HG02943 (cell line): ENCODE measurements around the gene ARID5B.

Experiments used
- ATAC-seq: cut with Tn5 transposase; IDR thresholded peaks from one replicate; pipeline ENCODE4 v1.9.1; 2021; ENCODE audit warnings: mild to moderate bottlenecking, low read depth, moderate library complexity; ENCODE audit not compliant: unreplicated experiment

ARID5B gene

GRCh38 chr10:62059217-62059920 is 157.9 kb downstream of the ARID5B start:
- no peak for ATAC-seq

GRCh38 chr10:62062028-62062427 is 160.5 kb downstream of the ARID5B start:
- ATAC-seq = no peak

- no peak for ATAC-seq
Measured at GRCh38 chr10:62062752-62063512, 161.4 kb downstream of the ARID5B start.

GRCh38 chr10:62063795-62064472 is 162.4 kb downstream of the ARID5B start:
- no peak for ATAC-seq

- ATAC-seq = no peak
Measured at GRCh38 chr10:62067560-62067959, 166.1 kb downstream of the ARID5B start.

- ATAC-seq = no peak
Measured at GRCh38 chr10:62068464-62068863, 167.0 kb downstream of the ARID5B start.

- ATAC-seq = no peak
Measured at GRCh38 chr10:62069452-62070178, 168.1 kb downstream of the ARID5B start.

GRCh38 chr10:62071846-62072281 is 170.4 kb downstream of the ARID5B start:
- ATAC-seq = no peak

GRCh38 chr10:62072901-62073300 is 171.4 kb downstream of the ARID5B start:
- no peak for ATAC-seq

- no peak for ATAC-seq
Measured at GRCh38 chr10:62073429-62073828, 171.9 kb downstream of the ARID5B start.

GRCh38 chr10:62075414-62075813 is 173.9 kb downstream of the ARID5B start:
- ATAC-seq = no peak

GRCh38 chr10:62075912-62076311 is 174.4 kb downstream of the ARID5B start:
- no peak for ATAC-seq

GRCh38 chr10:62076891-62077290 is 175.4 kb downstream of the ARID5B start:
- ATAC-seq = no peak

GRCh38 chr10:62077330-62078015 is 176.0 kb downstream of the ARID5B start:
- no peak for ATAC-seq

- ATAC-seq = peak; percentile 55
Measured at GRCh38 chr10:62079885-62080559, 178.5 kb downstream of the ARID5B start.

- ATAC-seq = no peak
Measured at GRCh38 chr10:62080905-62081304, 179.4 kb downstream of the ARID5B start.

GRCh38 chr10:62081341-62082270 is 180.1 kb downstream of the ARID5B start:
- no peak for ATAC-seq

GRCh38 chr10:62082271-62082656 is 180.8 kb downstream of the ARID5B start:
- no peak for ATAC-seq
